H9 (cell line): ENCODE results near the gene TNFAIP8L3. TPM values are rescaled to one million over a fixed set of nuclear protein-coding genes. Genes with fewer than 3 reads are reported as not detected.

Experiments
- DNase-seq: peaks from one replicate; pipeline ENCODE4 v3.0.0-alpha.2; 2017
- H2AFZ ChIP-seq: one replicate; pipeline ENCODE4 v1.6.1; 2013; ENCODE audit warnings: mild to moderate bottlenecking, low read length, control low read depth, moderate library complexity
- H2AK5ac ChIP-seq: 2 replicates; pipeline ENCODE4 v1.6.1; 2013; ENCODE audit warnings: low read length, control low read depth, mixed read lengths; ENCODE audit not compliant: insufficient read length
- H2BK120ac ChIP-seq: one replicate; pipeline ENCODE4 v1.6.1; 2013; ENCODE audit warnings: low read depth, mild to moderate bottlenecking, low read length, control low read depth, inconsistent platforms; ENCODE audit not compliant: poor library complexity, severe bottlenecking
- H2BK12ac ChIP-seq: 2 replicates; pipeline ENCODE4 v1.6.1; 2013; ENCODE audit warnings: low read length, control low read depth, mixed read lengths, low read depth; ENCODE audit not compliant: insufficient read length
- H2BK15ac ChIP-seq: 2 replicates; pipeline ENCODE4 v1.6.1; 2013; ENCODE audit warnings: low read depth, low read length, control low read depth
- H2BK20ac ChIP-seq: one replicate; pipeline ENCODE4 v1.6.1; 2013; ENCODE audit warnings: low read depth, mild to moderate bottlenecking, low read length, control low read depth, inconsistent platforms; ENCODE audit not compliant: poor library complexity, severe bottlenecking
- H2BK5ac ChIP-seq: 2 replicates; pipeline ENCODE4 v1.6.1; 2013; ENCODE audit warnings: low read length, control low read depth, mixed read lengths; ENCODE audit not compliant: insufficient read length
- H3K14ac ChIP-seq: 2 replicates; pipeline ENCODE4 v1.6.1; 2013; ENCODE audit warnings: low read length, control low read depth; ENCODE audit not compliant: insufficient read depth
- H3K18ac ChIP-seq: 2 replicates; pipeline ENCODE4 v1.6.1; 2013; ENCODE audit warnings: low read depth, mild to moderate bottlenecking, mixed read lengths, low read length, control low read depth; ENCODE audit not compliant: insufficient read length
- H3K23ac ChIP-seq: 2 replicates; pipeline ENCODE4 v1.6.1; 2013; ENCODE audit warnings: low read length, control low read depth, mixed read lengths, low read depth; ENCODE audit not compliant: insufficient read length
- H3K23me2 ChIP-seq: 2 replicates; pipeline ENCODE4 v1.6.1; 2013; ENCODE audit warnings: low read depth, mild to moderate bottlenecking, mixed read lengths, low read length, control low read depth; ENCODE audit not compliant: insufficient read length, poor library complexity, severe bottlenecking
- H3K27ac ChIP-seq: 2 replicates; pipeline ENCODE4 v1.5.1; 2013; ENCODE audit warnings: low read length, control low read depth, mixed read lengths, low read depth; ENCODE audit not compliant: insufficient read length
- H3K27me3 ChIP-seq: 2 replicates; pipeline ENCODE4 v1.6.1; 2013; ENCODE audit warnings: low read length, control low read depth, inconsistent platforms; ENCODE audit not compliant: insufficient read depth
- H3K4ac ChIP-seq: 2 replicates; pipeline ENCODE4 v1.6.1; 2013; ENCODE audit warnings: low read depth, mild to moderate bottlenecking, control low read depth, inconsistent platforms, low read length, moderate library complexity
- H3K4me1 ChIP-seq: 2 replicates; pipeline ENCODE4 v1.6.1; 2013; ENCODE audit warnings: low read length, control low read depth, inconsistent platforms; ENCODE audit not compliant: insufficient read depth
- H3K4me2 ChIP-seq: 2 replicates; pipeline ENCODE4 v1.6.1; 2013; ENCODE audit warnings: low read length, control low read depth, mixed read lengths; ENCODE audit not compliant: insufficient read length, insufficient read depth
- H3K56ac ChIP-seq: 2 replicates; pipeline ENCODE4 v1.6.1; 2013; ENCODE audit warnings: low read depth, mild to moderate bottlenecking, mixed read lengths, low read length, control low read depth; ENCODE audit not compliant: insufficient read length
- H3K79me1 ChIP-seq: 2 replicates; pipeline ENCODE4 v1.6.1; 2013; ENCODE audit warnings: low read depth, mild to moderate bottlenecking, moderate library complexity, low read length, control low read depth, inconsistent platforms; ENCODE audit not compliant: insufficient read depth, poor library complexity, severe bottlenecking
- H3K79me2 ChIP-seq: 2 replicates; pipeline ENCODE4 v1.6.1; 2013; ENCODE audit warnings: low read length, control low read depth, inconsistent platforms; ENCODE audit not compliant: insufficient read depth
- H3K9ac ChIP-seq: 2 replicates; pipeline ENCODE4 v1.6.1; 2013; ENCODE audit warnings: low read length, control low read depth, mixed read lengths; ENCODE audit not compliant: insufficient read length; ENCODE audit errors: extremely low read depth
- H3K9me3 ChIP-seq: one replicate; pipeline ENCODE4 v1.6.1; 2013; ENCODE audit warnings: low read depth, low read length, inconsistent platforms; ENCODE audit not compliant: control insufficient read depth
- H3T11ph ChIP-seq: one replicate; pipeline ENCODE4 v1.6.1; 2013; ENCODE audit warnings: mild to moderate bottlenecking, low read length, control low read depth, inconsistent platforms
- H4K20me1 ChIP-seq: one replicate; pipeline ENCODE4 v1.6.1; 2013; ENCODE audit not compliant: control insufficient read depth, insufficient read length, insufficient read depth
- H4K5ac ChIP-seq: 2 replicates; pipeline ENCODE4 v1.6.1; 2013; ENCODE audit warnings: low read depth, mild to moderate bottlenecking, mixed read lengths, low read length, control low read depth; ENCODE audit not compliant: insufficient read length
- H4K8ac ChIP-seq: replicated peaks from 2 replicates; pipeline ENCODE4 v1.6.1; 2013; ENCODE audit warnings: low read length, control low read depth, mixed read lengths, low read depth; ENCODE audit not compliant: insufficient read length
- H4K91ac ChIP-seq: 2 replicates; pipeline ENCODE4 v1.6.1; 2013; ENCODE audit warnings: low read depth, mild to moderate bottlenecking, moderate library complexity, mixed read lengths, low read length, control low read depth; ENCODE audit not compliant: insufficient read length
- H3K27ac Mint-ChIP-seq, 3 experiments: 2 replicates in 2 of 3; 3 replicates in 1 of 3; pipeline ENCODE4 v1.8.0; 2020 to 2021; ENCODE audit warnings: mixed read lengths in 3 of 3, mild to moderate bottlenecking in 1 of 3, moderate library complexity in 1 of 3
- H3K27me3 Mint-ChIP-seq: 2 replicates; pipeline ENCODE4 v1.8.0; 2021; ENCODE audit warnings: low read depth, mild to moderate bottlenecking, moderate library complexity, mixed read lengths
- H3K36me3 Mint-ChIP-seq, 3 experiments: 2 replicates in 2 of 3; 3 replicates in 1 of 3; pipeline ENCODE4 v1.8.0; 2020 to 2021; ENCODE audit warnings: low read depth in 3 of 3, mixed read lengths in 3 of 3; ENCODE audit not compliant: insufficient read depth in 1 of 3
- H3K4me1 Mint-ChIP-seq, 2 experiments: 2 replicates each; pipeline ENCODE4 v1.8.0; 2020; ENCODE audit warnings: mixed read lengths in 2 of 2
- H3K4me3 Mint-ChIP-seq, 2 experiments: 2 replicates in 1 of 2; 3 replicates in 1 of 2; pipeline ENCODE4 v1.8.0; 2020 to 2021; ENCODE audit warnings: mild to moderate bottlenecking in 2 of 2, mixed read lengths in 2 of 2, moderate library complexity in 1 of 2
- H3K9me3 Mint-ChIP-seq, 2 experiments: 2 replicates in 1 of 2; 3 replicates in 1 of 2; pipeline ENCODE4 v1.8.0; 2020; ENCODE audit warnings: mild to moderate bottlenecking in 2 of 2, mixed read lengths in 2 of 2, moderate library complexity in 1 of 2
- CTCF ChIP-seq: fragments of 200-600 bp; sonication (generic); conservative IDR thresholded peaks from 3 replicates; pipeline ENCODE4 v1.8.0; 2021; ENCODE audit warnings: antibody characterized with exemption, mild to moderate bottlenecking
- WGBS: extraction: QIAGEN DNeasy Blood & Tissue Kit; methylation state at CpG from one replicate; pipeline ENCODE4 v1.1.7; 2013; ENCODE audit warnings: missing lambda C conversion rate, low lambda C conversion rate, mixed read lengths; ENCODE audit not compliant: insufficient read length; ENCODE audit errors: extremely low coverage; 5-methylcytosine and 5-hydroxymethylcytosine counted together
- total RNA-seq: library from RNA; stranded (reverse); gene quantifications from 2 replicates; pipeline ENCODE4 v1.2.1, GENCODE V29; 2021

TNFAIP8L3 gene
- total RNA-seq, 1 experiment from 2014 or later = 0.22 TPM

DNA sequence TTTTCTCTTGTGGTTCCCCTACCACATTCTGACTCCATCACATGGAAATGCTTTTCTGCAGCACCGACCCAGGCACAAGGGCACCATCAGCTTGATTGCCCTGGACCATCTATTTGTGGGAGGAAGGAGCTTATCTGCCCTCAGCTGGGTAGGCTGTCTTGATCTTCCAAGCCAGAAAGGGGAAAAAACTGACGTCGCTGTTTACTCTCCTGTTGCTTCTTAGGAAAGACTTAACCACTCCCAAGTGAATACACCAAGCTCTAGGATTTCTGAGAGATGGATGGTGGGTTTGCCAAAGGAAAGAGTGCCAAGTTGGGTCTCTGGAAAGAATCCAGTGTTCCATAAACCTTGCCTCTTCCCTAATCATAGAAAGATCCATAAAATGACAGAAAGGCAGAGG lies 4.0 kb downstream of the TNFAIP8L3 start:
- Mint-ChIP-seq H3K27ac (no peak overlapping the region), H3K9me3 (no peaks in the 10 kb centered on the region), H3K36me3 (no peaks in the 10 kb centered on the region), H3K27me3 (peaks cover 68% of the 10 kb centered on the region), H3K4me1 (peaks cover 19 to 20% of the 10 kb centered on the region in 2 experiments), H3K4me3 (no peak overlapping the region)
- Histone ChIP-seq H3K9ac (no peak overlapping the region), H2BK15ac (no peak overlapping the region), H4K8ac (no peak overlapping the region), H3K4me1 (peaks cover 5% of the 10 kb centered on the region), H3T11ph (no peak overlapping the region), H3K27me3 (peaks cover 29% of the 10 kb centered on the region; the same call in 1 of the 2 replicates), H3K27ac (no peak overlapping the region), H4K5ac (no peak overlapping the region), H2BK120ac (no peak overlapping the region), H2BK20ac (no peak overlapping the region), H3K23ac (no peak overlapping the region), H3K23me2 (peaks cover 19% of the 10 kb centered on the region), H2AK5ac (no peak overlapping the region), H3K4me2 (no peak overlapping the region), H3K79me1 (no peaks in the 10 kb centered on the region), H3K14ac (no peak overlapping the region; the same call in 1 of the 2 replicates), H3K79me2 (no peaks in the 10 kb centered on the region), H2AFZ (no peak overlapping the region), H4K20me1 (no peaks in the 10 kb centered on the region), H4K91ac (no peak overlapping the region), H3K9me3 (no peaks in the 10 kb centered on the region), H3K4ac (no peak overlapping the region), H2BK12ac (no peak overlapping the region), H2BK5ac (no peak overlapping the region), H3K56ac (no peak overlapping the region), H3K18ac (no peak overlapping the region)
- TF ChIP-seq CTCF = no peak
- no CpG with 5 or more reads among the region's 3 CpGs for WGBS
- no peak for DNase-seq
